Omental fat pad (tissue), 4 donors: Measurements from ENCODE around the gene RNF5. TPM values are rescaled to one million over a fixed set of nuclear protein-coding genes. Genes with fewer than 3 reads are reported as not detected.

Experiments
- ATAC-seq: fragments of 150-250 bp; one replicate; pipeline ENCODE4 v1.9.1; 2016; ENCODE audit warnings: mild to moderate bottlenecking, moderate library complexity; ENCODE audit not compliant: low FRiP score
- DNase-seq: peaks from one replicate; pipeline ENCODE4 v3.0.0-alpha.2; 2019; ENCODE audit warnings: low spot score
- CTCF ChIP-seq, 3 donors: fragments of 450-650 bp; IDR thresholded peaks; one replicate each; pipeline ENCODE4 v1.5.1; 2016 to 2017; ENCODE audit warnings: antibody characterized with exemption in 3 of 3, mild to moderate bottlenecking in 3 of 3, moderate library complexity in 2 of 3
- total RNA-seq, 4 donors: library from RNA; depleted of rRNA; stranded (reverse); fragments of >200 nt; gene quantifications; one replicate each; pipeline ENCODE4 v1.1.0, GENCODE V29; 2016

RNF5 gene
- total RNA-seq, 4 donors from 2014 or later, result 35.1 to 59.1 (median 50.6) TPM

- no peak for ATAC-seq
- TF ChIP-seq CTCF (IDR thresholded peaks at IDR 0.05), result no peak
- DNase-seq, result no peak
These were observed 10.3 kb downstream of the RNF5 start for GRCh38 chr6:32188381-32189068.

DNA sequence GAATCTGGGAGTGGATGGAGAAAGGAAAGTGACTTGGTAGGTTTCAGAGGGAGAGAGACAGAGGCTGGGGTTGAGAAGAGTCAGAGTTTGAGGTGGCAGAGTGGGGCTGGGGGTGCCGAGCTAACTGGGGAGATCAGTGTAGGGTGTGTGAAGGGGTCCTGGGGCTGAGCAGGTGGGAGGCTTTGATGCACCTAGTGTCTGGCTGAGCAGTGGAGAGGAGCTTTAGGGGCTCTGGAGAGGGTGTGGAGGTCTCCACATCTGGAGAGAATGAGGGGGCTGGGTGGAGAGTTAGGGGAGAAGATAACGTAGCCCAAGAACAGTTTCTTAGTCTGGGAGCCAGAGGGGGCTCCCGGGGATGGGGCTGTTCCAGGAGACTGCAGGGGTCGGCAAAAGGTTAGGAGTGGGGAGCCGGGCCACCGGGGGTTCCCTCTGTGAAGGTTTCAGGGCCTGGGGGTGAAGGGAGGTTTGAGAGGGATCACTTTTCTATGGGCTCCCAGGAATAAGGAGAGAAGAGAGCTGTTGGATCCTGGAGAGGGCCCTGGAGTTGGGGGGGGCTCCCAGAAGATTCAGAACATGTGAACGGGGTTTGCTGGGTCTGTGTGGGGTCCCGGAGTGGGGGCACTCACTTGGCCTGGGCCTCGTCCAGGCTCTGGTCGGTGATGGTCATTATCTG lies 11.0 kb downstream of the RNF5 start:
- TF ChIP-seq CTCF (IDR thresholded peaks at IDR 0.05), result no peak
- DNase-seq (no peak), ATAC-seq (no peak)

DNA sequence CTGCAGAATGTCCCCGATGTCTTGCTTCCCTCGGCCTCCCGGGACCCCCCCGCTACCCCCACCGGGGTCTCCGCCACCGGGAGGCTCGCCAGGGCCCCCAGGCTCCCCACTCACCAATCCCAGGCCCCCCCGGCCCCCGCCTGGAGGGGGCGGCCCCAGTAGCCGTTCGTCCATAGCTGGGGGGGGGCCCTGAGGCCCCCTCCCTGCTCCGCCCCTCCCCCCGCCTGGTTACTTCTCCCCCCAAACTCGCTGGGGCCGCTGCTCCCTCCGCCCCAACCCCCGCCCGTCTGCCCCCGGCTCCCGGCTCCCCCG lies 11.5 kb downstream of the RNF5 start:
- DNase-seq, result no peak
- ATAC-seq, result no peak
- no peak for TF ChIP-seq CTCF (IDR thresholded peaks at IDR 0.05)

- peak; percentile 67 for ATAC-seq
- TF ChIP-seq CTCF (IDR thresholded peaks at IDR 0.05), result no peak
- peak; percentile 74 for DNase-seq
These were observed 12.0 kb downstream of the RNF5 start, which contains the start of gene PBX2 for GRCh38 chr6:32190054-32190851. Gene PBX2 (minus strand): TSS chr6:32190202. CDS start chr6:32189915, 287 bp downstream.

DNA sequence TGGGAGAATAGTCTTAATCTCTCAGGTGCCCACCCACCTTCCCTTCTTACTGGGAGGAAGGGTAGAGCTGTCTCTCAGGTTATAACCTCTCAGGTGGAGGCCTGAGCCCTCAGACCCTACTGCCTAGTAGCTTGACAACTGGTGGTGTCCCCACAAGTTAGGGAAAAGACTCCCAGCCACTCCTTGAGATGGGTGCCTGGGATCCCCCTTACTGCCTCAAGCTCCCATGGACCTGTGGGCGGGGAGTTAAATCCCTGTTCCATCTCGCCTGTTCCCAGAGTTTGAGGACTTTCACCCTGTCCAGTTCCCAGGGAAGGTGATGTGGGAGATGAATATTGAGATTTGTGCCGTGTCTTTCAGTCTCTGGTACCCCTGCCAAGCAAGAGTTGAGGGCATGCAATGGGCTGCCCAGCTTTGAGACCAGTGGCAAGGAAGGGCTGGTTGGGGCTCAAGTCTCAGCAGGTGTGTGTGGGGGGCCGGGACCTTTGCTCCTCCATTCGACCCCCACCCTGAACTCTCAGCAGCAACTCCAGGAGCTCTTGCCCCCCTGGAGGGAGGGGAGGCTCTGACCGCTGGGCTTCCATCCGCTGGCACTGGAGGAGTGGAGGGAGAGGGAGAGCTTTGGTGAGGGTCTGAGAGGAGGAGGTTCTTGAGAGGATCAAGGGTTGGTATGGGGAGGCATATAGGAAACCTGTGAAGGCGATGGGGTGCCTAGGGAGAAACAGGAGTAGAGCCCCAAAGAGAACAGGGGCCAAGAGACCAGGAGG lies 12.9 kb downstream of the RNF5 start:
- ATAC-seq (no peak), DNase-seq (no peak)
- no peak for TF ChIP-seq CTCF (IDR thresholded peaks at IDR 0.05)

- TF ChIP-seq CTCF (IDR thresholded peaks at IDR 0.05), result no peak
- DNase-seq (no peak), ATAC-seq (no peak)
These were observed 13.7 kb downstream of the RNF5 start for GRCh38 chr6:32191696-32192607.
